Vagina (tissue), 2 donors: Measurements from ENCODE around the gene TRIM52.

ENCODE experiments used
- POLR2A ChIP-seq, 2 donors: fragments of 450-650 bp; IDR thresholded peaks; one replicate each; pipeline ENCODE4 v1.6.1; 2017; ENCODE audit warnings: antibody characterized with exemption in 2 of 2, mild to moderate bottlenecking in 2 of 2, moderate library complexity in 2 of 2
- TF ChIP-seq, protein P1 (sequence below), 3 experiments: fragments of 450-650 bp in 2 of 3; fragments of 200-600 bp in 1 of 3; sonication (generic) in 1 of 3; IDR thresholded peaks; one replicate each; pipeline ENCODE4 v1.5.1; 2017 to 2019; ENCODE audit warnings: antibody characterized with exemption in 3 of 3, mild to moderate bottlenecking in 2 of 3, moderate library complexity in 2 of 3

DNA sequence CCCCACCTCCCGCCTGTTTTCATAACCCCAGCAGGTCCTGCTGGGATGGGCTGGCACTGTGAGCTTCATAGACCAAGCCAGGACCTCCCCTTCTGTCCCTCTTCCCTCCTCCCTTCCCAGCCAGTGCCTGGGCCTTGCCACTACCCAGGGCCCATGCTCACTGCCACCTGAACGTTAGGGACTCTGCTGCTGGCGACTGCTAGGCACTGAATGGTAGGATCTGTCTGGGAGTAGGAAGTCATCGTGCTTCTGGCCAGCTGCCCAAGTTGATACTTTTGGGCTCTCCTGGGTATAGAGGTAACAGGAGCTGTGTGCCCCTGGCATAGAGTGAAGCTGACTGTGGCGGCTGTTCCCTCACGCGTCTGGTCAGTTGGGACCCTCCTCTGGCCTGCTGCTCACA lies 29.5 kb downstream of the TRIM52 start:
- TF ChIP-seq, protein P1, sequence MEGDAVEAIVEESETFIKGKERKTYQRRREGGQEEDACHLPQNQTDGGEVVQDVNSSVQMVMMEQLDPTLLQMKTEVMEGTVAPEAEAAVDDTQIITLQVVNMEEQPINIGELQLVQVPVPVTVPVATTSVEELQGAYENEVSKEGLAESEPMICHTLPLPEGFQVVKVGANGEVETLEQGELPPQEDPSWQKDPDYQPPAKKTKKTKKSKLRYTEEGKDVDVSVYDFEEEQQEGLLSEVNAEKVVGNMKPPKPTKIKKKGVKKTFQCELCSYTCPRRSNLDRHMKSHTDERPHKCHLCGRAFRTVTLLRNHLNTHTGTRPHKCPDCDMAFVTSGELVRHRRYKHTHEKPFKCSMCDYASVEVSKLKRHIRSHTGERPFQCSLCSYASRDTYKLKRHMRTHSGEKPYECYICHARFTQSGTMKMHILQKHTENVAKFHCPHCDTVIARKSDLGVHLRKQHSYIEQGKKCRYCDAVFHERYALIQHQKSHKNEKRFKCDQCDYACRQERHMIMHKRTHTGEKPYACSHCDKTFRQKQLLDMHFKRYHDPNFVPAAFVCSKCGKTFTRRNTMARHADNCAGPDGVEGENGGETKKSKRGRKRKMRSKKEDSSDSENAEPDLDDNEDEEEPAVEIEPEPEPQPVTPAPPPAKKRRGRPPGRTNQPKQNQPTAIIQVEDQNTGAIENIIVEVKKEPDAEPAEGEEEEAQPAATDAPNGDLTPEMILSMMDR (IDR thresholded peaks at IDR 0.05), result no peak
- no peak for TF ChIP-seq POLR2A (IDR thresholded peaks at IDR 0.05)
